ENCODE data around the gene FFAR1. TPM values are rescaled to one million over a fixed set of nuclear protein-coding genes. Genes with fewer than 3 reads are reported as not detected.

Gene FFAR1
- total RNA-seq, 2 experiments from 2014 or later: 9.8 to 11.4 TPM

- H3K79me2 ChIP-seq (ENCODE audit: insufficient read depth, low read depth, low read length): peaks cover 70% of the 10 kb centered on the region
- H4K20me1 ChIP-seq (ENCODE audit: insufficient read depth, low read length): peaks cover 14% of the 10 kb centered on the region; the same call in 1 of the 2 replicates
- intact Hi-C loops (cut with micrococcal nuclease; ENCODE audit: unreplicated experiment): no loop called here
- DNase-seq (ENCODE audit: low spot score): peak; percentile 88
- no TSS peak for BruUV-seq (replicated peaks)
- peak within 1 kb of the TSS; percentile 88 for H3K27ac ChIP-seq (ENCODE audit: low read depth, low read length, poor library complexity, severe bottlenecking)
- H3K9me2 ChIP-seq (ENCODE audit: insufficient read depth, low read length): no peaks in the 10 kb centered on the region
- peak within 1 kb of the TSS; percentile 35; the same call in 1 of the 2 replicates for H2AFZ ChIP-seq (ENCODE audit: low read length)
- POLR2A ChIA-PET: interaction anchor here (2.2 to 6.1 kb wide), 2 partner anchors 9 to 20 kb away, joined by 7 to 33 read pairs; partner anchors contain the start of gene FFAR1
- H3K36me3 ChIP-seq (ENCODE audit: insufficient read depth, low read length): peaks cover 42% of the 10 kb centered on the region
- CTCF ChIA-PET (ENCODE audit: unreplicated experiment): no interaction called here
- peaks cover 85% of the 10 kb centered on the region for H3K4me1 ChIP-seq (ENCODE audit: insufficient read depth, low read length, poor library complexity, severe bottlenecking)
- peak within 1 kb of the TSS; percentile 88 for H3K4me3 ChIP-seq (ENCODE audit: low read depth, low read length, poor library complexity, severe bottlenecking)
- no peak for TF ChIP-seq CTCF (conservative IDR thresholded peaks at IDR 0.05; ENCODE audit: low read length)
- no peak for TF ChIP-seq EZH2phosphoT487 (IDR thresholded peaks at IDR 0.05; ENCODE audit: borderline replicate concordance, low read depth, low read length)
- no peaks in the 10 kb centered on the region for H3K9me3 ChIP-seq (ENCODE audit: low read length)
- peak within 1 kb of the TSS; percentile 89 for H3K4me2 ChIP-seq (ENCODE audit: low read length)
These were observed 18.8 kb upstream of the FFAR1 start, which contains the start of gene CD22 for GRCh38 chr19:35328851-35329285. TSS of gene CD22 (plus strand) at chr19:35329187. CDS start at chr19:35332041, 2,854 bp downstream.

DNA sequence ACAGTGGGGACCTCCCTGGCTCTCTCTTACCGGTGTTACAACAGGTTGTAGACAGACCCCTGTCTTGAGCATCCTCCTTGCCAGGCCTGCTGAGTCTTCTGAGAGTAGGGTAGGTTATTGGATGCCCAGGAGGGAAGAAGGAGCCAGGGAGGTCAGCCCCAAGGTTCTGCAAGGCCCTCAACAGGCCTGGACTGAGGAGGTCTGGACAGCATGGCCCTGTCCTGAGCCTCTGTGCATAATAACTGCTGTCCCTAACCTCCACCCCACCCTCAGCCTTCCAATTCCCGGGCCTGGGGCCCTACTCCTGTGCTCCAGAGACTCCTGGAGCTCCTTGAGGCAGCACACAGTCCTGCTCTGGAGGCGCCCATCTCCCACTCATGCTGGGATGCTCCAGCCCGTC, 18.4 kb upstream of the FFAR1 start:
- Histone ChIP-seq H3K9me2 (ENCODE audit: insufficient read depth, low read length) (no peaks in the 10 kb centered on the region), H3K4me2 (ENCODE audit: low read length) (peak overlapping the region; percentile 89), H3K27ac (ENCODE audit: low read depth, low read length, poor library complexity, severe bottlenecking) (peak overlapping the region; percentile 88), H4K20me1 (ENCODE audit: insufficient read depth, low read length) (peaks cover 19% of the 10 kb centered on the region; the same call in 1 of the 2 replicates), H3K4me1 (ENCODE audit: insufficient read depth, low read length, poor library complexity, severe bottlenecking) (peaks cover 85% of the 10 kb centered on the region), H2AFZ (ENCODE audit: low read length) (no peak overlapping the region), H3K9me3 (ENCODE audit: low read length) (no peaks in the 10 kb centered on the region), H3K79me2 (ENCODE audit: insufficient read depth, low read depth, low read length) (peaks cover 74% of the 10 kb centered on the region), H3K36me3 (ENCODE audit: insufficient read depth, low read length) (peaks cover 46% of the 10 kb centered on the region), H3K4me3 (ENCODE audit: low read depth, low read length, poor library complexity, severe bottlenecking) (peak overlapping the region; percentile 88)
- intact Hi-C loops (cut with micrococcal nuclease; ENCODE audit: unreplicated experiment): no loop called here
- TF ChIP-seq EZH2phosphoT487 (IDR thresholded peaks at IDR 0.05; ENCODE audit: borderline replicate concordance, low read depth, low read length): no peak
- no peak for TF ChIP-seq CTCF (conservative IDR thresholded peaks at IDR 0.05; ENCODE audit: low read length)
- ChIA-PET CTCF (ENCODE audit: unreplicated experiment) (no interaction called here), POLR2A (interaction anchor here (2.2 to 6.1 kb wide), 3 partner anchors 10 to 34 kb away, joined by 7 to 33 read pairs (median 14); partner anchors contain the start of gene FFAR1)
- no TSS peak for BruUV-seq (replicated peaks)
- DNase-seq (ENCODE audit: low spot score): no peak

- peaks cover 22% of the 10 kb centered on the region; the same call in 1 of the 2 replicates for H4K20me1 ChIP-seq (ENCODE audit: insufficient read depth, low read length)
- H3K9me2 ChIP-seq (ENCODE audit: insufficient read depth, low read length): no peaks in the 10 kb centered on the region
- peak overlapping the region; percentile 89 for H3K4me2 ChIP-seq (ENCODE audit: low read length)
- no peak overlapping the region for H2AFZ ChIP-seq (ENCODE audit: low read length)
- no peak for TF ChIP-seq CTCF (conservative IDR thresholded peaks at IDR 0.05; ENCODE audit: low read length)
- TF ChIP-seq EZH2phosphoT487 (IDR thresholded peaks at IDR 0.05; ENCODE audit: borderline replicate concordance, low read depth, low read length): no peak
- intact Hi-C loops (cut with micrococcal nuclease; ENCODE audit: unreplicated experiment): loop anchor here (1.0 to 2.0 kb wide), 4 partner anchors 10 to 62 kb away; partner anchors contain the start of gene USF2
- DNase-seq (ENCODE audit: low spot score): peak; percentile 97
- ChIA-PET POLR2A (interaction anchor here (0.6 to 6.1 kb wide), 11 partner anchors 11 to 362 kb away, joined by 3 to 33 read pairs (median 5); partner anchors contain the start of gene FFAR1), CTCF (ENCODE audit: unreplicated experiment) (interaction anchor here (0.8 to 2.1 kb wide), 2 partner anchors 10 to 34 kb away, joined by 3 to 5 read pairs; no protein-coding TSS in a partner anchor)
- peaks cover 82% of the 10 kb centered on the region for H3K4me1 ChIP-seq (ENCODE audit: insufficient read depth, low read length, poor library complexity, severe bottlenecking)
- H3K9me3 ChIP-seq (ENCODE audit: low read length): no peaks in the 10 kb centered on the region
- peak overlapping the region; percentile 88 for H3K27ac ChIP-seq (ENCODE audit: low read depth, low read length, poor library complexity, severe bottlenecking)
- H3K79me2 ChIP-seq (ENCODE audit: insufficient read depth, low read depth, low read length): peaks cover 80% of the 10 kb centered on the region
- H3K36me3 ChIP-seq (ENCODE audit: insufficient read depth, low read length): peaks cover 58% of the 10 kb centered on the region
- BruUV-seq (replicated peaks): no TSS peak
- peak overlapping the region; percentile 88 for H3K4me3 ChIP-seq (ENCODE audit: low read depth, low read length, poor library complexity, severe bottlenecking)
These were observed 17.2 kb upstream of the FFAR1 start for GRCh38 chr19:35330475-35330874.
